Activated CD4-positive, alpha-beta memory T cell treated with anti-CD3 and anti-CD28 coated beads, Interleukin-2, amount 10 ng/mL, durations not matched to agents 7 days and 5 days (primary cell): ENCODE data around the gene ME1. TPM values are rescaled to one million over a fixed set of nuclear protein-coding genes. Genes with fewer than 3 reads are reported as not detected.

Experiments used
- CTCF ChIA-PET: fragments of 350-600 bp; sonication (Branson Sonifier 250); formaldehyde crosslinking; loops from one replicate; lab custom pipeline; 2021; ENCODE audit warnings: antibody characterized with exemption, inconsistent platforms; lab: Charles Lee
- POLR2A ChIA-PET: fragments of 350-600 bp; sonication (Branson Sonifier 250); formaldehyde crosslinking; loops from one replicate; lab custom pipeline; 2021; ENCODE audit warnings: antibody characterized with exemption; lab: Charles Lee
- DNase-seq: peaks from one replicate; pipeline ENCODE4 v3.0.0-alpha.2; 2020
- H3K27ac Mint-ChIP-seq: one replicate; pipeline ENCODE4 v1.8.0; 2021; ENCODE audit warnings: mild to moderate bottlenecking, mixed read lengths
- H3K27me3 Mint-ChIP-seq: one replicate; pipeline ENCODE4 v1.8.0; 2021; ENCODE audit warnings: mixed read lengths
- H3K36me3 Mint-ChIP-seq: one replicate; pipeline ENCODE4 v1.8.0; 2021; ENCODE audit warnings: low read depth, mixed read lengths
- H3K4me1 Mint-ChIP-seq: one replicate; pipeline ENCODE4 v1.8.0; 2021; ENCODE audit warnings: mixed read lengths
- H3K4me3 Mint-ChIP-seq: one replicate; pipeline ENCODE4 v1.8.0; 2021; ENCODE audit warnings: mild to moderate bottlenecking, mixed read lengths
- H3K9me3 Mint-ChIP-seq: one replicate; pipeline ENCODE4 v1.8.0; 2021; ENCODE audit warnings: mixed read lengths
- total RNA-seq, 2 experiments: library from RNA; stranded (reverse); gene quantifications; one replicate each; pipeline ENCODE4 v1.2.3, GENCODE V29; 2021

The ME1 gene
- total RNA-seq, 2 experiments from 2014 or later: 0.10 to 0.13 TPM

DNA sequence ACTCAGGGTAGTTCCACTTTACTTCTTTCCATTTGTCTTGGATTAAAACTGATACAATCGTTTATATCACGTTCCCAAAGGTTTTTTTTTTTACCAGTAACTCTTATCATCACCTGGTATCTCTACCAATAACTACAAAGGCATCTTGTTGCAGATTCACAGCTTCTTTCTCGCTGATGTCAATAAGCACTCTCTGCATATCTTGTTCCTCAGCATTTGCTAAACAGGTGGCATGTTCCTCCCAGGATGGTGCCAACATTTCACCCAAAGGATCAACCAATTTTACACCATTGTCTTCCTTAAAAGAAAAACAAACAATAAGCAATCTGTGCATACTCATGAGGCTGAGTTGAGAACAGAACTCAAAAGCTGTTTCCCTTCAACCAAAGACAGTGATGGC lies 242.3 kb downstream of the ME1 start:
- ChIA-PET POLR2A (interaction anchor here (1.2 kb wide), 1 partner anchor 121 kb away, joined by 3 read pairs; the partner anchor contains the start of gene DOP1A), CTCF (interaction anchor here (4.5 kb wide), 1 partner anchor 122 kb away, joined by 28 read pairs; the partner anchor contains the start of genes DOP1A and UBE3D)
- no peaks in the 10 kb centered on the region for H3K9me3 Mint-ChIP-seq
- peaks cover 34% of the 10 kb centered on the region for H3K4me1 Mint-ChIP-seq
- peaks cover 54% of the 10 kb centered on the region for H3K36me3 Mint-ChIP-seq
- no peaks in the 10 kb centered on the region for H3K27me3 Mint-ChIP-seq
- H3K4me3 Mint-ChIP-seq: no peak overlapping the region
- no peak for DNase-seq
- no peak overlapping the region for H3K27ac Mint-ChIP-seq

DNA sequence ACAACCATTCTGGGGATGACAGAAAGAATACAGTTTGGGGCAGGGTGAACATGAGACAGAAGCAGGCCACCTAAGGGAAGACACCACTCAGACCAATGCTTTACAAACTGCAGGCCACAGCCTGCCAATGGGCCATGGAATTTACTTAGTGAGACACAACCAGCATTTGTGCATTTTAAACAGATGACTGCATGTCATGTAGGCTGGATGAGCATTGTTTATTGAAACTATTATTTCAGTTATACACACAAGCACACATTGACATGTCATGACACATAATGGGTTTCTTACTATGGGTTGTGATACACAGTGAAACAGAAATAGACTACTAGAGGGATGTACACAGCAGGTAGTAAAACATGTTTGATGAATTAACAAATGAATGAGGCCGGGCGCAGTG lies 245.8 kb downstream of the ME1 start:
- POLR2A ChIA-PET: interaction anchor here (0.8 kb wide), 1 partner anchor 12 kb away, joined by 3 read pairs; no protein-coding TSS in a partner anchor
- CTCF ChIA-PET: interaction anchor here (3.1 kb wide), 1 partner anchor 119 kb away, joined by 11 read pairs; the partner anchor contains the start of genes DOP1A and UBE3D
- H3K27ac Mint-ChIP-seq: no peak overlapping the region

DNA sequence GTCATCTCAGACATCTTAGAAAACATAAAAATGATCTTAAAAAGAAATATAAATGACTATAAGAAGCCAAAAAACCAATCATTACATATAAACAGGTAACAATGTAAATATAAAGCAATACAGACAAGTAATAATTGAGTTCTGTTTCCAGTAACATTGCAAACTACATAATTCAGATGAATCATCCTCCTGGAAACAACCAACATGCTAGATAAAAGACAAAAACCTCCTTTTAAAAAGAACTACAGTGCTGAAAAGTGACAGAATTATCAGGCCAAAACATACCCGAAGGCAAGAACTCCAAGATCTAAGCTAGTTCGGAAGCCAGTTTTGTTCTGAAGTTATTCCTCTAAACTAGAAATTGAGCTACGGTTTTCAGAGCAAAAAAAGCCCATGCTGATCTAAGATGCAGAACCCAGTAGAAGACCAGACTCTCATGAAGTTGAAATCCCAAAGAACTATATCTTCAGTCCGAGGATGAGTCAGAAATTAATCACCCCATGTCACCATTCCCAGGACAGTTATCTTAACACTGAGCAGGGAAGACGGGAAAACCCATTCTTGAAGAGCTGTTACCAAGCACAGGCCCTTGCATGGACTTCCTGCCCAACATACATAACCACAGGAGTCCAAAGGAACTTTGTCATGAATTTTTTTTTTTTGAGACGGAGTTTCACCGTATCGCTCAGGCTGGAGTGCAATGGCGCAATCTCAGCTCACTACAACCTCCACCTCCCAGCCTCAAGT lies 247.6 kb downstream of the ME1 start:
- no peaks in the 10 kb centered on the region for H3K27me3 Mint-ChIP-seq
- no peaks in the 10 kb centered on the region for H3K9me3 Mint-ChIP-seq
- H3K27ac Mint-ChIP-seq: no peak overlapping the region
- H3K4me1 Mint-ChIP-seq: peaks cover 2% of the 10 kb centered on the region
- peaks cover 57% of the 10 kb centered on the region for H3K36me3 Mint-ChIP-seq
- H3K4me3 Mint-ChIP-seq: no peak overlapping the region
- DNase-seq: no peak
- CTCF ChIA-PET: interaction anchor here (0.6 to 3.1 kb wide), 4 partner anchors 32 to 117 kb away, joined by 3 to 11 read pairs (median 4); partner anchors contain the start of genes DOP1A and UBE3D
- POLR2A ChIA-PET: no interaction called here

More for the DNA sequence above, 245.8 kb downstream of the ME1 start:
- Mint-ChIP-seq H3K9me3 (no peaks in the 10 kb centered on the region), H3K4me3 (no peak overlapping the region), H3K27me3 (no peaks in the 10 kb centered on the region), H3K4me1 (peaks cover 14% of the 10 kb centered on the region), H3K36me3 (peaks cover 59% of the 10 kb centered on the region)
- DNase-seq: no peak

DNA sequence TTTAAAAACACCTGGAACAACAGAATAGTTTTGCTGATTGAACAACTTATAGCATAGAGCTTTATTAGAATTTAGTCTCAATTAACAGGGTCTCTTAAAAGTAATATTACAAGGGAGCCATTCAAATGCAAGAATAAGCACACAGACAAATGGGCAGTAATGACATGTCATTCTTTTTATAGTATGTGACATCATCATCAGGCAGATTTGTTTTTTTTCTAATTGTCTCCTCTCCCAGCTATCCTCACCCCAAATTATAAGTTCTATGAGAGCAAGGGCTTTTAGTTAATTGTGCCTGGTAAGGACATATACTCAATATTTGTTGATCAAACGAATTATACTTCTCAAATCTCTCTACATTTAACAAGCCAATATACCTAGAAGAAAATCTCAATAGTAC lies 248.7 kb downstream of the ME1 start:
- Mint-ChIP-seq H3K27ac (no peak overlapping the region), H3K9me3 (no peaks in the 10 kb centered on the region), H3K4me1 (no peaks in the 10 kb centered on the region), H3K4me3 (no peak overlapping the region), H3K27me3 (no peaks in the 10 kb centered on the region), H3K36me3 (peaks cover 62% of the 10 kb centered on the region)
- POLR2A ChIA-PET: no interaction called here
- DNase-seq: no peak
- CTCF ChIA-PET: interaction anchor here (0.8 kb wide), 1 partner anchor 14 kb away, joined by 3 read pairs; no protein-coding TSS in a partner anchor

DNA sequence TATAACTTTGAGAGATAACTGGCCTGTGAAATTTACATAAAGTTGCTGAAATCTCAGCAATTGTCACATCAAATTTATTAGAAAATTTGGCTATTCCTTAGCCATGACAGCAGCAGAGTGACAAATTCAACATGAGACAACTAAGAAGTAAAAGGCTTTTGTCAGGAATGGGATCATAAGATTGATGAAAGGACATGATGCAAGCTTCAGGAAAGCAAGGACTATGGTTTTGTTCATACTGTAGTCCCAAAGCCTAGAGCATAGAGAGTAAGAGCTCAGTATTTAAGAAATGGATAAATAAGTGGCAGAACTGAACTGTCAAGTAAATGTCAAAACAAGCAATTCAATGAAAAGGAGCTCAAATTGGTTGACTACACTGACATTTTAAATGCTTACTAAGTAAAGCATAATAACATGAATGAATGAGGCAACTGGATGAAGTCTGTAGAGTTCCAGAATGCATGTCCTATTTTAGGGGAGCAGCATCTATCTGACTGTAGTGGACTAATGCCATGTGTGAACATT lies 250.4 kb downstream of the ME1 start:
- Mint-ChIP-seq H3K4me3 (no peak overlapping the region), H3K36me3 (peaks cover 60% of the 10 kb centered on the region), H3K27me3 (no peaks in the 10 kb centered on the region), H3K9me3 (no peaks in the 10 kb centered on the region), H3K27ac (no peak overlapping the region), H3K4me1 (no peaks in the 10 kb centered on the region)
- CTCF ChIA-PET: no interaction called here
- no peak for DNase-seq
- POLR2A ChIA-PET: no interaction called here

DNA sequence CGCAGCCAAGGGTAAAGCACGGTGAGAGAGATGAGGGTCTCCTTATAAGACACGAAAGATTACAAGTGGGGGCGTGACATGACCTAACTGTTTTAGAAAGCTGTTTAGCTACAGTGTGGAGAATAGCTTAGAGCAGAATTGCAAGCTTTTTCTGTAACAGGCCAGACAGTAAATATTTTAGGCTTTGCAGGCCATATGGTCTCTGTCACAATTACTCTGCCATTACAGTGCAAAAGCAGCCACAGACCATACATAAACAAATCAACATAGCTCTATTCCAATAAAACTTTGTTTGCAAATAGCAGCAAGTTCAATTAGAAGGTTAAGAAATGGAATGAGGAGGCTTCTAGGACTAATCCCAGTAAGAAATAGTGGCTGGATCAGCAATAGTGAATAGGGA lies 254.6 kb downstream of the ME1 start:
- ChIA-PET CTCF (interaction anchor here (0.8 to 1.1 kb wide), 2 partner anchors 109 to 111 kb away, joined by 3 to 4 read pairs; partner anchors contain the start of genes DOP1A and UBE3D), POLR2A (no interaction called here)
- H3K27ac Mint-ChIP-seq: no peak overlapping the region
- H3K4me3 Mint-ChIP-seq: no peak overlapping the region
- peaks cover 50% of the 10 kb centered on the region for H3K36me3 Mint-ChIP-seq
- no peaks in the 10 kb centered on the region for H3K4me1 Mint-ChIP-seq
- no peak for DNase-seq
- H3K27me3 Mint-ChIP-seq: no peaks in the 10 kb centered on the region
- no peaks in the 10 kb centered on the region for H3K9me3 Mint-ChIP-seq

DNA sequence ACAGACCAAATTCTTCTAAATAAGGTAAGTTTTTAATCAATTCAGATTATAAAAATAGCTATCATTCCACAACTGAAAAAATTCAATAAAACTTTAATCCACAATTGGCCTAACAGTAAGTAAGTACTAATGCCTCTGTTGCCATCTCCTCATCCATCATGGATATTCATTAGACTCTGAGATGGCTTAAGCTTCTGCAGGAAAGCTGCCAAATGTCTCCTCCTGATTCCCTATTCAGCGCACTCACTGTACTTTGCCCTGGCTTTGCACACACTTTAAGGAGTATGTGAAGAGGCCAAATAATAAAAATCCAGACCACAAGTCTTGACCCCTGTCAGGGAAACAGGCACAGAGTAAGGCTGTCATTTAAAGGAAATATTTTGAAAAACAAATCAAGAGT lies 261.3 kb downstream of the ME1 start:
- no peaks in the 10 kb centered on the region for H3K9me3 Mint-ChIP-seq
- POLR2A ChIA-PET: no interaction called here
- H3K36me3 Mint-ChIP-seq: peaks cover 66% of the 10 kb centered on the region
- peaks cover under 1% of the 10 kb centered on the region for H3K4me1 Mint-ChIP-seq
- CTCF ChIA-PET: interaction anchor here (0.6 kb wide), 1 partner anchor 35 kb away, joined by 4 read pairs; no protein-coding TSS in a partner anchor
- H3K27ac Mint-ChIP-seq: no peak overlapping the region
- H3K27me3 Mint-ChIP-seq: no peaks in the 10 kb centered on the region
- H3K4me3 Mint-ChIP-seq: no peak overlapping the region
- no peak for DNase-seq

DNA sequence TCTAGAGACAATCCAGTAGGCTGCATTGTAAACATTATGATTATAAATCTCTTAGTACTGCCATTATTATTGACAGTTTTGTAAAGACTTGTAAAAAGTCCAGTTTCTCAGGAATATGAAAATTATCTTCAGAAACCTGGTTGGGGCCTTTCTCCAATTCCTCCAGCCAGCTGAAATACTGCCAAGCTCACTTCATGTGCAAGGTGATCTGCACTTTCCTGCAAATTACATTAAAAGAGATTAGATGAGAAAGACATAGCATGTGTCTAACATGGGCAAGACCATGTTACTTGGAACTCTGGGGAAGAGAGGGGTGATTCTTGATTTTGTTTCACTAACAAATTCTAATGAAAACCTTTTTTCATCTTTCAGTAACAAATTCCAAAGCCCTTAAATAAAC lies 261.7 kb downstream of the ME1 start:
- Mint-ChIP-seq H3K36me3 (peaks cover 65% of the 10 kb centered on the region), H3K27ac (no peak overlapping the region), H3K4me3 (no peak overlapping the region), H3K4me1 (peaks cover 2% of the 10 kb centered on the region), H3K9me3 (no peaks in the 10 kb centered on the region), H3K27me3 (no peaks in the 10 kb centered on the region)
- no peak for DNase-seq
- CTCF ChIA-PET: no interaction called here
- POLR2A ChIA-PET: no interaction called here

DNA sequence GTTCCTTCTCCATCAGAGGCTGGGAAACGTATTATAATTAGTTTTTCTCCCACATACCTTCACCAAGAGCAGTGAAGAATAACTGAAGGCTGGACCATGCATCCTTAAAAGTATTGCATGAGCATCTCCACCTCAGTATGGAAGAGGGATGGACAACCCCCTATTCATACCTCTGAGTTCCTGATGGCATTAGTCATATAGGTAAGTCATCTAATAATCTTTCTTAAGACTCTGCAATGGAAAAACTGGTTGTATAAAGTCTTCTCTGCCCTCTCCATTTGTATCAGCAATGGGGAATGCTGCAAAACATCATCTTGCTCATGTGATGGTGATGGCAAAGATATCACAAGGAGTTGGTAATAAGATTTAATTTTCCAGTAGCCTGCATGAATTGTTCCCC lies 262.3 kb downstream of the ME1 start:
- Mint-ChIP-seq H3K4me3 (no peak overlapping the region), H3K4me1 (peaks cover 2% of the 10 kb centered on the region), H3K27me3 (no peaks in the 10 kb centered on the region), H3K36me3 (peaks cover 64% of the 10 kb centered on the region), H3K9me3 (no peaks in the 10 kb centered on the region), H3K27ac (no peak overlapping the region)
- POLR2A ChIA-PET: no interaction called here
- DNase-seq: no peak
- CTCF ChIA-PET: interaction anchor here (1.8 kb wide), 1 partner anchor 101 kb away, joined by 4 read pairs; the partner anchor contains the start of gene DOP1A

DNA sequence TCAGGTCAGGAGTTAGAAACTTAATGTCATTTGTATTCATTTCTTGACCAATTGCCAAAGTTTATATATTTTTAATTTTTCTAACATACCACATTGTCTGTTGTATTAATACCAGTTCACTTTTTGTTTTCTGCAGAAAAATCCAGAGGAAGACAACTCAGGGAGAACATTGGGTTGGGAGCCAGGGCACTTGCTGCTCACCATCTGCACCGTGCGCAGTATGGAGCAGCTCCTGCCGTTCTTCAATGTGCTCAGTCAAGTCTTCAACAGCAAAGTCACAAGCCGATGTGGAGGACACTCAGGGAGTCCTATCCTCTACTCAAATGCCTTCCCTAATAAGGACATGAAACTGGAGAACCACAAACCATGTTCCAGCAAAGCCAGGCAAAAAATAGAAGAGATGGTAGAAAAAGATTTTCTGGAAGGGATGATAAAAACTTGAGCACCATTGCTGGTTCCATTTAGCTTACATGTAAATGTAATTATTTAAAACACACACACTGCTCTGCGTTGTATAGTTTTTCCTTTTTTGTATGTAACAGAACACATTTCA lies 263.0 kb downstream of the ME1 start:
- Mint-ChIP-seq H3K4me1 (peaks cover 2% of the 10 kb centered on the region), H3K9me3 (no peaks in the 10 kb centered on the region), H3K4me3 (no peak overlapping the region), H3K27ac (no peak overlapping the region), H3K36me3 (peaks cover 63% of the 10 kb centered on the region), H3K27me3 (no peaks in the 10 kb centered on the region)
- ChIA-PET POLR2A (no interaction called here), CTCF (interaction anchor here (0.8 to 1.8 kb wide), 2 partner anchors 14 to 100 kb away, joined by 3 to 4 read pairs; partner anchors contain the start of gene DOP1A)
- no peak for DNase-seq

Other genes with a start within 250 kb of the ME1 start
- 10 to 100 TPM; 18.6 to 20.7 TPM for gene PGM3, start 237.8 kb downstream of the ME1 start, total RNA-seq
- gene RWDD2A, start 237.7 kb downstream of the ME1 start, total RNA-seq: 1 to 10 TPM; 1.9 to 2.3 TPM
- gene PRSS35, start 81.5 kb upstream of the ME1 start, total RNA-seq: not detected